K562 (cell line): ENCODE data around the gene KCNK4. TPM values are rescaled to one million over a fixed set of nuclear protein-coding genes. Genes with fewer than 3 reads are reported as not detected.
A peak's percentile ranks its signal among the peaks of the same experiment; 100 is the strongest.

Experiments
- CAMTA2 ChIP-seq: fragments of 250-450 bp; sonication (Bioruptor Pico); conservative IDR thresholded peaks from 2 replicates; pipeline ENCODE4 v1.5.1; 2022
- CXXC5 ChIP-seq: fragments of 250-450 bp; sonication (Bioruptor Pico); IDR thresholded peaks from 2 replicates; pipeline ENCODE4 v1.8.0; 2022; ENCODE audit warnings: inconsistent platforms, mild to moderate bottlenecking, moderate library complexity
- DMBX1 ChIP-seq: fragments of 250-450 bp; sonication (Bioruptor Pico); IDR thresholded peaks from 2 replicates; pipeline ENCODE4 v1.8.0; 2022; ENCODE audit warnings: inconsistent platforms, mild to moderate bottlenecking, moderate library complexity, borderline replicate concordance
- DPF2 ChIP-seq: fragments of 450-650 bp; IDR thresholded peaks from 2 replicates; pipeline ENCODE4 v1.6.1; 2016
- ETV5 ChIP-seq: sonication (generic); formaldehyde crosslinking; IDR thresholded peaks from 2 replicates; pipeline ENCODE4 v1.4.0; 2020; ENCODE audit warnings: low read depth, mild to moderate bottlenecking, missing genetic modification reagents
- FOXA3 ChIP-seq, 2 experiments: fragments of 450-650 bp in 1 of 2; sonication (generic) in 1 of 2; formaldehyde crosslinking; IDR thresholded peaks in 1 of 2; conservative IDR thresholded peaks in 1 of 2; 2 replicates each; pipeline versions ENCODE4 v1.4.0 to v1.8.0; 2020 to 2022; ENCODE audit warnings: mild to moderate bottlenecking in 2 of 2, missing genetic modification reagents in 1 of 2
- GATAD2B ChIP-seq: fragments of 450-650 bp; IDR thresholded peaks from 2 replicates; pipeline ENCODE4 v1.6.1; 2017; ENCODE audit warnings: mild to moderate bottlenecking, borderline replicate concordance
- HMGN3 ChIP-seq: IDR thresholded peaks from 2 replicates; pipeline ENCODE4 v1.6.1; 2011; ENCODE audit warnings: borderline replicate concordance, low read depth, mild to moderate bottlenecking, mixed read lengths, low read length; ENCODE audit not compliant: insufficient read length; ENCODE audit errors: extremely low read depth
- HSF4 ChIP-seq: fragments of 250-450 bp; sonication (Bioruptor Pico); IDR thresholded peaks from 2 replicates; pipeline ENCODE4 v2.1.2; 2022; ENCODE audit warnings: mild to moderate bottlenecking, moderate library complexity, borderline replicate concordance
- NR4A1 ChIP-seq, 2 experiments: fragments of 250-450 bp in 1 of 2; fragments of 450-650 bp in 1 of 2; sonication (Bioruptor Pico) in 1 of 2; IDR thresholded peaks; 2 replicates each; pipeline versions ENCODE4 v1.4.0 to v1.6.1; 2016 to 2020; ENCODE audit warnings: mild to moderate bottlenecking in 2 of 2, missing compliant biosample characterization in 1 of 2, missing genetic modification characterization in 1 of 2, moderate library complexity in 1 of 2
- NUFIP1 ChIP-seq: fragments of 450-650 bp; IDR thresholded peaks from 2 replicates; pipeline ENCODE4 v1.6.1; 2018; ENCODE audit not compliant: partially characterized antibody
- RBM25 ChIP-seq: fragments of 200-400 bp; formaldehyde crosslinking; IDR thresholded peaks from 2 replicates; pipeline ENCODE4 v1.6.1; 2018; ENCODE audit warnings: low read length, low read depth, moderate library complexity; ENCODE audit not compliant: severe bottlenecking
- RBM39 ChIP-seq: fragments of 200-400 bp; formaldehyde crosslinking; optimal IDR thresholded peaks from 2 replicates; pipeline ENCODE3; 2018; ENCODE audit warnings: low read depth, low read length
- SIN3A ChIP-seq, 2 experiments: fragments of 150-350 bp in 1 of 2; IDR thresholded peaks; 2 replicates each; pipeline ENCODE4 v1.6.1; 2011 to 2016; ENCODE audit warnings: borderline replicate concordance in 2 of 2, low read depth in 2 of 2, low read length in 2 of 2, mild to moderate bottlenecking in 2 of 2, moderate library complexity in 2 of 2; ENCODE audit not compliant: control insufficient read depth in 1 of 2
- SP1 ChIP-seq: sonication (generic); formaldehyde crosslinking; IDR thresholded peaks from 2 replicates; pipeline ENCODE4 v1.8.1; 2022; ENCODE audit warnings: mild to moderate bottlenecking, missing genetic modification reagents
- ZBED1 ChIP-seq: IDR thresholded peaks from 2 replicates; pipeline ENCODE4 v1.6.1; 2014
- ZBTB1 ChIP-seq: sonication (generic); formaldehyde crosslinking; IDR thresholded peaks from 2 replicates; pipeline ENCODE4 v1.8.1; 2023; ENCODE audit warnings: missing genetic modification reagents, low read depth, mild to moderate bottlenecking, borderline replicate concordance
- ZC3H11A ChIP-seq: IDR thresholded peaks from 2 replicates; pipeline ENCODE4 v1.6.1; 2012; ENCODE audit warnings: low read depth, low read length, improper control_type of control experiment
- ZNF124 ChIP-seq: sonication (generic); formaldehyde crosslinking; IDR thresholded peaks from 2 replicates; pipeline ENCODE4 v1.8.1; 2022; ENCODE audit warnings: missing genetic modification reagents
- ZNF212 ChIP-seq: fragments of 450-650 bp; formaldehyde crosslinking; IDR thresholded peaks from 2 replicates; pipeline ENCODE4 v1.4.0; 2020; ENCODE audit warnings: mild to moderate bottlenecking
- ZNF263 ChIP-seq: sonication (generic); formaldehyde crosslinking; IDR thresholded peaks from 2 replicates; pipeline ENCODE4 v1.8.0; 2022; ENCODE audit warnings: mild to moderate bottlenecking, missing genetic modification reagents, borderline replicate concordance
- ZNF445 ChIP-seq: fragments of 250-450 bp; sonication (Bioruptor Pico); IDR thresholded peaks from 2 replicates; pipeline ENCODE4 v1.4.0; 2020; ENCODE audit warnings: low read depth, mild to moderate bottlenecking, moderate library complexity
- ZNF551 ChIP-seq: fragments of 250-450 bp; sonication (Bioruptor Pico); IDR thresholded peaks from 2 replicates; pipeline ENCODE4 v1.5.0; 2021; ENCODE audit warnings: mild to moderate bottlenecking, moderate library complexity
- polyA plus RNA-seq, 8 experiments: library from polyadenylated mRNA; depleted of rRNA in 4 of 8; stranded (reverse) in 5 of 8; unstranded in 3 of 8; fragments of >200 nt; fragmentation: Nextera tagmentation in 2 of 8; fragmentation: Illumina TruSeq in 1 of 8; extraction: Ambion mirVana in 2 of 8; extraction: Trizol in 1 of 8; gene quantifications; 2 replicates each; pipeline versions ENCODE4 v1.2.1 to v1.2.3, GENCODE V29; 2011 to 2014; ENCODE audit warnings: inconsistent platforms in 1 of 8, missing spikeins in 1 of 8
- total RNA-seq, 7 experiments: library from RNA; depleted of rRNA in 6 of 7; stranded (reverse); fragments of >200 nt in 6 of 7; fragmentation: Illumina TruSeq in 2 of 7; extraction: Trizol in 2 of 7; gene quantifications; 2 replicates each; pipeline versions ENCODE4 v1.2.1 to v1.2.3, GENCODE V29; 2011 to 2021; ENCODE audit warnings: low replicate concordance in 1 of 7
- TF ChIP-seq, protein P1 (sequence below): sonication (generic); formaldehyde crosslinking; IDR thresholded peaks from 2 replicates; pipeline ENCODE4 v1.8.0; 2023; ENCODE audit warnings: mild to moderate bottlenecking, missing genetic modification reagents
- TF ChIP-seq, protein P2 (sequence below): sonication (generic); formaldehyde crosslinking; IDR thresholded peaks from 2 replicates; pipeline ENCODE4 v1.9.0; 2022; ENCODE audit warnings: mild to moderate bottlenecking, missing genetic modification reagents
- TF ChIP-seq, protein P3 (sequence below): sonication (generic); formaldehyde crosslinking; IDR thresholded peaks from 2 replicates; pipeline ENCODE4 v1.9.0; 2022; ENCODE audit warnings: mild to moderate bottlenecking, missing genetic modification reagents
- TF ChIP-seq, protein P4 (sequence below): fragments of 250-450 bp; sonication (Bioruptor Pico); IDR thresholded peaks from 2 replicates; pipeline ENCODE4 v1.5.0; 2021

KCNK4 gene
- total and polyA plus RNA-seq, 9 of the 15 experiments (the other 6 are each of a cell fraction or from before 2014, with no cell fraction given): not detected

DNA sequence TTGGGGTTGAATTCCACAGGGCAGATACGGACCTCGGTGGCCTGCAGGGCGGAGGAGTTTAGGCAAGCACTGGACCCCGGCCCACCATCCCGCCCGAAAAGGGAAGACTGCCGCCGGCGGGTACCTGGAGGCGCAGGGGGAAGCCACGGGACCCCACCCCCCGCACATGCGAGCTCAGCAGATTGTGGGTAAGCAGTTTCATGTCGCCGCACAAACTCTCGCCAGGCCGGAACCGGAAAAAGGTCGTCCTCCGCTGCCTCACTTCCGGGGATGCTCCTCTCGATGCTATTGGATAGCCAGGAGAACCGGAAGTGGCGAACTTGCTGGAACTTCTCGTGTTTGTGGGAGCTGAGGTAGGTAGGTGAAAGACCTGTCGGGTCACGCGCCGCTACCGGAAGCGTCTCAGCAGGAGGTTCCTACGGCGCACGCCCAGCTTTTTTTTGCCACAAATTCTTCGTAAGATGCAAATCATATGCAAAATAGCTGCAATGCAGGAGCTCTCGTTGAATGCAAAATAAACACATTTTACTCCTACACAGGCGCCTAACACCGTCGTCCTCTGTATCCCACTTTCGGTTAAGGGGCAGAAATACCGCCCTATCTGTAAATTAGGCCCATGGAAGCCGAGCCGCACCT, 26.3 kb downstream of the KCNK4 start, which contains the start of gene TRMT112 (continued):
- TF ChIP-seq FOXA3 (CRISPR knock-in tag; conservative IDR thresholded peaks at IDR 0.05 in 1 of 2, IDR thresholded peaks at IDR 0.05 in 1 of 2): no peak
- TF ChIP-seq NR4A1 (CRISPR knock-in tag; IDR thresholded peaks at IDR 0.05): no peak
- TF ChIP-seq NR4A1 (tag; IDR thresholded peaks at IDR 0.05): no peak
- no peak for TF ChIP-seq ZC3H11A
- TF ChIP-seq ZBTB1 (CRISPR knock-in tag): no peak
- peak; percentile 93 for TF ChIP-seq ETV5 (CRISPR knock-in tag)
- TF ChIP-seq ZNF551: no peak
- no peak for TF ChIP-seq NUFIP1
- no peak for TF ChIP-seq ZNF124 (CRISPR knock-in tag)
- no peak for TF ChIP-seq HMGN3
- TF ChIP-seq, protein P1, sequence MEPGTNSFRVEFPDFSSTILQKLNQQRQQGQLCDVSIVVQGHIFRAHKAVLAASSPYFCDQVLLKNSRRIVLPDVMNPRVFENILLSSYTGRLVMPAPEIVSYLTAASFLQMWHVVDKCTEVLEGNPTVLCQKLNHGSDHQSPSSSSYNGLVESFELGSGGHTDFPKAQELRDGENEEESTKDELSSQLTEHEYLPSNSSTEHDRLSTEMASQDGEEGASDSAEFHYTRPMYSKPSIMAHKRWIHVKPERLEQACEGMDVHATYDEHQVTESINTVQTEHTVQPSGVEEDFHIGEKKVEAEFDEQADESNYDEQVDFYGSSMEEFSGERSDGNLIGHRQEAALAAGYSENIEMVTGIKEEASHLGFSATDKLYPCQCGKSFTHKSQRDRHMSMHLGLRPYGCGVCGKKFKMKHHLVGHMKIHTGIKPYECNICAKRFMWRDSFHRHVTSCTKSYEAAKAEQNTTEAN (CRISPR knock-in tag): no peak
- TF ChIP-seq, protein P2, sequence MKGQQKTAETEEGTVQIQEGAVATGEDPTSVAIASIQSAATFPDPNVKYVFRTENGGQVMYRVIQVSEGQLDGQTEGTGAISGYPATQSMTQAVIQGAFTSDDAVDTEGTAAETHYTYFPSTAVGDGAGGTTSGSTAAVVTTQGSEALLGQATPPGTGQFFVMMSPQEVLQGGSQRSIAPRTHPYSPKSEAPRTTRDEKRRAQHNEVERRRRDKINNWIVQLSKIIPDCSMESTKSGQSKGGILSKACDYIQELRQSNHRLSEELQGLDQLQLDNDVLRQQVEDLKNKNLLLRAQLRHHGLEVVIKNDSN (CRISPR knock-in tag): peak; percentile 91
- TF ChIP-seq, protein P3, sequence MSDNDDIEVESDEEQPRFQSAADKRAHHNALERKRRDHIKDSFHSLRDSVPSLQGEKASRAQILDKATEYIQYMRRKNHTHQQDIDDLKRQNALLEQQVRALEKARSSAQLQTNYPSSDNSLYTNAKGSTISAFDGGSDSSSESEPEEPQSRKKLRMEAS (CRISPR knock-in tag): peak; percentile 78
- no peak for TF ChIP-seq RBM25
- TF ChIP-seq GATAD2B: 0 out of 2 replicates have a peak, but pooled peaks have one; percentile 21
- TF ChIP-seq DPF2: peak; percentile 33; the same call in 1 of the 2 replicates
- no peak for TF ChIP-seq DMBX1 (CRISPR knock-in tag)
- TF ChIP-seq HSF4 (CRISPR knock-in tag): no peak
- no peak for TF ChIP-seq ZNF212 (CRISPR knock-in tag)
- TF ChIP-seq CAMTA2 (CRISPR knock-in tag): no peak
- peak; percentile 50; the same call in 1 of the 2 replicates for TF ChIP-seq ZBED1
- TF ChIP-seq RBM39: no peak
- peak; percentile 60 for TF ChIP-seq CXXC5 (CRISPR knock-in tag)
- TF ChIP-seq SIN3A (IDR thresholded peaks at IDR 0.05; ENCODE audit: borderline replicate concordance in 2 of 2, control insufficient read depth in 1 of 2, low read depth in 2 of 2, low read length in 2 of 2): peak; percentile 78 to 90; a peak in 2 of 4 replicates
- TF ChIP-seq, protein P4, sequence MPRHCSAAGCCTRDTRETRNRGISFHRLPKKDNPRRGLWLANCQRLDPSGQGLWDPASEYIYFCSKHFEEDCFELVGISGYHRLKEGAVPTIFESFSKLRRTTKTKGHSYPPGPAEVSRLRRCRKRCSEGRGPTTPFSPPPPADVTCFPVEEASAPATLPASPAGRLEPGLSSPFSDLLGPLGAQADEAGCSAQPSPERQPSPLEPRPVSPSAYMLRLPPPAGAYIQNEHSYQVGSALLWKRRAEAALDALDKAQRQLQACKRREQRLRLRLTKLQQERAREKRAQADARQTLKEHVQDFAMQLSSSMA (CRISPR knock-in tag): peak; percentile 93
- TF ChIP-seq SP1 (CRISPR knock-in tag): no peak
- TF ChIP-seq ZNF445 (CRISPR knock-in tag): no peak
- TF ChIP-seq ZNF263: no peak
